Mucosa of stomach (tissue), 1 donor: ENCODE data around the gene FAU.

Experiments
- H3K27me3 ChIP-seq: one replicate; pipeline ENCODE4 v1.7.0; 2013; ENCODE audit warnings: mild to moderate bottlenecking, low read length; ENCODE audit not compliant: control insufficient read depth, insufficient read depth
- H3K36me3 ChIP-seq: one replicate; pipeline ENCODE4 v1.7.0; 2013; ENCODE audit warnings: low read length; ENCODE audit not compliant: control insufficient read depth, insufficient read depth
- H3K4me1 ChIP-seq: one replicate; pipeline ENCODE4 v1.7.0; 2013; ENCODE audit warnings: mild to moderate bottlenecking, low read length; ENCODE audit not compliant: control insufficient read depth, insufficient read depth
- H3K4me3 ChIP-seq: one replicate; pipeline ENCODE4 v1.7.0; 2013; ENCODE audit warnings: low read length
- H3K9ac ChIP-seq: one replicate; pipeline ENCODE4 v1.7.0; 2013; ENCODE audit warnings: mild to moderate bottlenecking, low read length, moderate library complexity
- H3K9me3 ChIP-seq: one replicate; pipeline ENCODE4 v1.7.0; 2013; ENCODE audit warnings: mild to moderate bottlenecking, low read length, moderate library complexity; ENCODE audit not compliant: control insufficient read depth
- donor health status: Pancreatic carcinoma.

The FAU gene

DNA sequence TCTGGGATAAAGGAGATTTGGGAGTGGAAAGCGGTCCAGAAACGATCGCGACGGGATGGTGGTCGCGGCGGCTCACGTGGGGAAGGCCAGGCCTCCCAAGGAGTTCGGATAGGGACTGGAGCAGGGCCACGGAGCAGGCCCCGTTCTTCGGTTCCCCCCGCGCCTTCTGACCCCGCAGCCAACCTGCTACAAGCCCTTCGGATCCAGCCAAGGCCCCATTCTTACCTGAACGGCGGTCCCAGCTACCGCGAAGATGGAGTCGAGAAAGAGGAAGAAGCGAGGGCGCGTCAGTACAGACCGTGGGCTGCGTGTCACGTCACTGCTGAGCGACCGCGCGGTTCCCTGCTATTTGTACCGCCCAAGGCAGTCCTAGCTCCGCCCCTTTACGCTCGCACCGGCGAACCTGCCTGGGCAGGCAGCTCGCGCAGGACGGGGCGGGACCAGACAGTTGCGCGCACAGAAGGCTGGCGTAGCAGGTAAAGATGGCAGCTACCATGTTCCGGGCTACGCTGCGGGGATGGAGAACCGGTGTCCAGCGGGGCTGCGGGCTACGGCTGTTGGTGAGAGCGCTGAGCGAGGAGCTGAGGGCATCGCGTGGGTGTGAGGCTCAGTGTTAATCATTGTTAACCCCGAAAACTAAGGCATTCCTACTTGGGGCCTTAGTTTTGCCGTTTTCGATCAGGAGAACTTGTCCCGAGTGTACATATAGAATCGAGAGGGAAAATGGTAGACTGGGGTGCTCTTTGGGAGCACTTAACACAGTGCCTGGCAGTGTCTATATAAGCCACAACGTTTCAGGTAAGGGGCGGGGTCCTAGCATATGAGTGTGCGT, at the start of gene FAU, which contains the start of gene MRPL49:
FAU (minus strand) TSS at position 270 of the 832 bp plus-strand sequence. CDS start 321 bp downstream, outside the sequence.
MRPL49 (plus strand) TSS at position 457 of the 832 bp plus-strand sequence; CDS start at position 483, 26 bp downstream.
- Histone ChIP-seq H3K27me3 (no peaks in the 10 kb centered on the region), H3K4me1 (peaks cover 11% of the 10 kb centered on the region), H3K4me3 (peak within 1 kb of the TSS; percentile 82), H3K36me3 (peaks cover 31% of the 10 kb centered on the region), H3K9me3 (no peaks in the 10 kb centered on the region), H3K9ac (peak within 1 kb of the TSS; percentile 99)

- Histone ChIP-seq H3K27me3 (no peaks in the 10 kb centered on the region), H3K9ac (no peak within 1 kb of the TSS), H3K36me3 (no peaks in the 10 kb centered on the region), H3K4me1 (peaks cover 8% of the 10 kb centered on the region), H3K9me3 (no peaks in the 10 kb centered on the region), H3K4me3 (no peak within 1 kb of the TSS)
These were observed 48.2 kb upstream of the FAU start, which contains the start of gene SPDYC for GRCh38 chr11:65170058-65170534. SPDYC (plus strand) TSS chr11:65170233; CDS start chr11:65171358, 1,125 bp downstream.

DNA sequence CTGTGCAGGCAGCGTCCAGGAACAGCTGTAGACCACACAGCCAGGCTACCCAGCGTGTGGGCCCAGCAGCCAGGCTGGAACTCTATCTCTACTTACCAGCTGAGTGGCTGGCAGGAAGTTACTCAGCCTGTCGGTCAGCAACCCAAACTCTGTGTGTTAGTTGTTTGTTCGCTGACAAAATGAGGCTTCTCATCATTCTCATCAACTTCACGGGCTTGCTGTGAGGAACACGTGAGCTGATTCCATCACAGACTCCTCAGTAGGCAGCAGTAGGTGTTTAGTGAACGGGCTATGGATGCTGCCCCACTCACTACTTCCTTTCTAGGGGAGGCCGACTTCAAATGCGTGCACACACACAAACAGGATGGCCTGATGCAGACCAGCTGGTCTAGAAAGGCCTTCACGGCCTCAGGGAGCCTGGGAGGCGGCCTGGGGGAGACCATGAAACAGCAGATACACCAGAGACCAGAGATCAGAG, 47.3 kb upstream of the FAU start:
- H3K9me3 ChIP-seq = no peaks in the 10 kb centered on the region
- H3K4me3 ChIP-seq = no peak overlapping the region
- H3K9ac ChIP-seq = no peak overlapping the region
- H3K4me1 ChIP-seq = peaks cover 8% of the 10 kb centered on the region
- no peaks in the 10 kb centered on the region for H3K36me3 ChIP-seq
- H3K27me3 ChIP-seq = no peaks in the 10 kb centered on the region

GRCh38 chr11:65167656-65168055, 45.7 kb upstream of the FAU start:
- no peaks in the 10 kb centered on the region for H3K9me3 ChIP-seq
- no peaks in the 10 kb centered on the region for H3K27me3 ChIP-seq
- peaks cover 8% of the 10 kb centered on the region for H3K4me1 ChIP-seq
- no peak overlapping the region for H3K9ac ChIP-seq
- no peaks in the 10 kb centered on the region for H3K36me3 ChIP-seq
- no peak overlapping the region for H3K4me3 ChIP-seq

DNA sequence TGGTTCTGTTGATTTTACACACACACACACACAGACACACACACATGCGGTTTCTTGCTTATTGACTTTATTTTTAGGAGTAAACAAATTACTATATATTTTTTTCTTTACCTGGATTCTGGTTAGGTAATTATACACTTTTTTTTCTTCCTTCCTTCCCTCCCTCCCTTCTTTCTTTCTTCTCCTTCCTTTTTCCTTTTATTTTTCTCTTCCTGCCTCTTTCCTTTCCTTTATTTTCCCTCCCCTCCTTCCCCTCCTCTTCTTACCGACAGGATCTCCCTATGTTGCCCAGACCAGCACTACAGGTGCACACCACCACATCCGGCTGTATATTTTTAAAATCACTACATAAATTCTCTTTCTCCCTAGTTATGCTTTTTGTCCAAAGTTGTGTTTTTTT, 45.0 kb upstream of the FAU start:
- H3K9me3 ChIP-seq = no peaks in the 10 kb centered on the region
- H3K27me3 ChIP-seq = no peaks in the 10 kb centered on the region
- no peak overlapping the region for H3K9ac ChIP-seq
- no peak overlapping the region for H3K4me3 ChIP-seq
- peaks cover 8% of the 10 kb centered on the region for H3K4me1 ChIP-seq
- no peaks in the 10 kb centered on the region for H3K36me3 ChIP-seq

DNA sequence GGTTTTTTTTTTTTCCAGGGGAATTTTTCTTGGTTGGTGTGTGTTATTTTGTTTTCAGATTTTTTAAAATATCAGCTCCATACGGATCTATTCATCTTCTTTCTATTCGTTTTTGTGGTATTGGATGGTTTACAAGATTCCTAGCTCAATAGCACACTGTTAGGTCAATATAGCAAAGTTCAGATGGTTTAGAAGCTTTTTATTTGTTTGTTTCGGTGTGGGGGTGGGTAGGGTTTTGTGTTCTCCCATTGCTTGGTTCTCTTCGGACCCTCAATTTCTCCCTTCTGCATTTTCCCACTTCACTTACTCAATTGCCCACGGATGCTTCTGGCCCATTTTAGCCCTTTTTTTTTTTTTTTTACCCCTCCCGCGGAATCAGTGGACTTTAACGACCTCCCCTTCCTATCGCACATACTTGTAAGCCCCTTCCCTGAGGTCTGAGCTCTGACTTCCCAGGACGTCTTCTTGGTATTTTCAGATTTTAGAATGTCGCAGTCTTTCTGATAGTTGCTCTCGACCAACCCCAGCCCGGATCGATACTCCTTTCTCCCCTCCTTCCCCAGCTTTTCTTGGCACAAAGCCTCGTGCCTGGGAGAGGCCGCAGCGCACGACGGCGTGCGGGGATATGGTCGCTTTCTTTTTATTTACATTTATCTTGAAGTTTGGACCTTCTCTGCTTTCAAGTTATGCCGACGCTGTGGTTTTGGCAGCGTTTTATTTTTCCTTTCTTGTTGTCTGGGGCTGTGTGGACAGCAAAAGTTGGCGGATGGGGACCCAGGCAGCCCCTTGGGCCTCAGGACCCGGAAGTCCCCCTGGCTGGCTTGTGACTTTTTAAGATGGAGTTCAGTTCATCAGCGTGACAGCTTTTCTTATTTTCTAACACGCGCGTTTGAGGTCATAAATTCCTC, 43.7 kb upstream of the FAU start:
- Histone ChIP-seq H3K9me3 (no peaks in the 10 kb centered on the region), H3K27me3 (no peaks in the 10 kb centered on the region), H3K4me3 (peak overlapping the region; percentile 43), H3K9ac (peak overlapping the region; percentile 68), H3K4me1 (peaks cover 8% of the 10 kb centered on the region), H3K36me3 (no peaks in the 10 kb centered on the region)

- no peak overlapping the region for H3K4me3 ChIP-seq
- peaks cover 8% of the 10 kb centered on the region for H3K4me1 ChIP-seq
These were observed 41.8 kb upstream of the FAU start for GRCh38 chr11:65163684-65164083.

GRCh38 chr11:65160643-65161042, 38.7 kb upstream of the FAU start:
- Histone ChIP-seq H3K4me3 (no peak overlapping the region), H3K4me1 (peaks cover 3% of the 10 kb centered on the region), H3K27me3 (peaks cover 3% of the 10 kb centered on the region), H3K9ac (no peak overlapping the region), H3K36me3 (no peaks in the 10 kb centered on the region), H3K9me3 (no peaks in the 10 kb centered on the region)

More at GRCh38 chr11:65163684-65164083, 41.8 kb upstream of the FAU start:
- Histone ChIP-seq H3K9me3 (no peaks in the 10 kb centered on the region), H3K36me3 (no peaks in the 10 kb centered on the region), H3K9ac (no peak overlapping the region), H3K27me3 (no peaks in the 10 kb centered on the region)

GRCh38 chr11:65159012-65159411, 37.1 kb upstream of the FAU start:
- no peaks in the 10 kb centered on the region for H3K9me3 ChIP-seq
- H3K27me3 ChIP-seq = peaks cover 3% of the 10 kb centered on the region
- H3K4me1 ChIP-seq = no peaks in the 10 kb centered on the region
- H3K36me3 ChIP-seq = no peaks in the 10 kb centered on the region
- no peak overlapping the region for H3K9ac ChIP-seq
- H3K4me3 ChIP-seq = no peak overlapping the region

- Histone ChIP-seq H3K9ac (no peak overlapping the region), H3K36me3 (no peaks in the 10 kb centered on the region), H3K4me3 (no peak overlapping the region), H3K9me3 (no peaks in the 10 kb centered on the region), H3K4me1 (no peaks in the 10 kb centered on the region), H3K27me3 (peaks cover 3% of the 10 kb centered on the region)
These were observed 35.4 kb upstream of the FAU start for GRCh38 chr11:65157336-65157735.

DNA sequence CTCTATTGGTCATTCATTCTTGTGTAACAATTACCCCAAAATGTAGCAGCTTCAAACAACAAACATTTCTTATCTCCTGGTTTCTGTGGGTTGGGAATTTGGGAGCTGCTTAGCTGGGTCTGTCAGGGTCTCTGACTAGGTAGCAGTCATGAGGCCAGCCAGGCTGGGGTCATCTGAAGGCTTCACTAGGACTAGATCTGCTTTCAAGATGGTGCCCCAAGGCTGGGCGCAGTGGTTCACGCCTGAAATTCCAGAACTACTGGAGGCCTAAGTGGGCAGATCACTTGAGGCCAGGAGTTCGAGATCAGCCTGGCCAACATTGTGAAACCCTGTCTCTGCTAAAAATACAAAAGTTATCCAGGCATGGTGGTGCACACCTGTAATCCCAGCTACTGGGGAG, 35.0 kb upstream of the FAU start:
- no peak overlapping the region for H3K9ac ChIP-seq
- H3K27me3 ChIP-seq = peaks cover 3% of the 10 kb centered on the region
- H3K9me3 ChIP-seq = no peaks in the 10 kb centered on the region
- no peak overlapping the region for H3K4me3 ChIP-seq
- no peaks in the 10 kb centered on the region for H3K36me3 ChIP-seq
- no peaks in the 10 kb centered on the region for H3K4me1 ChIP-seq
